HT1080 (cell line): ENCODE data around the gene EN2. TPM values are rescaled to one million over a fixed set of nuclear protein-coding genes. Genes with fewer than 3 reads are reported as not detected.
A peak's percentile ranks its signal among the peaks of the same experiment; 100 is the strongest.

Source experiments
- DNase-seq: peaks from one replicate; pipeline ENCODE4 v3.0.0-alpha.2; 2015; ENCODE audit warnings: low read depth
- polyA plus RNA-seq, 2 experiments: library from polyadenylated mRNA; depleted of rRNA; stranded (reverse); fragments of >200 nt; gene quantifications; 2 replicates each; pipeline ENCODE4 v1.2.3, GENCODE V29; 2015
- total RNA-seq: library from RNA; depleted of rRNA; stranded (reverse); fragments of >200 nt; shearing (Covaris generic); gene quantifications from 2 replicates; pipeline ENCODE4 v1.2.3, GENCODE V29; 2014; rRNA removed

EN2 gene
- total RNA-seq: not detected in 2 replicates
- 0.02 TPM in 1 of 2 replicates, not detected in the other for polyA plus RNA-seq (2015; cell fraction: cytosol; rRNA removed)
- polyA plus RNA-seq (2015; cell fraction: nucleus; rRNA removed): 0.11 TPM in 1 of 2 replicates, not detected in the other

GRCh38 chr7:155458111-155458877, at the start of gene EN2:
EN2 (plus strand) TSS chr7:155458129; CDS start chr7:155458378, 249 bp downstream.
- DNase-seq: no peak

GRCh38 chr7:155408651-155409586, 49.0 kb upstream of the EN2 start:
- no peak for DNase-seq

- no peak for DNase-seq
These were observed 47.9 kb upstream of the EN2 start for GRCh38 chr7:155409980-155410379.

- no peak for DNase-seq
These were observed 47.5 kb upstream of the EN2 start for GRCh38 chr7:155410431-155410830.

- no peak for DNase-seq
These were observed 46.1 kb upstream of the EN2 start for GRCh38 chr7:155411718-155412415.

GRCh38 chr7:155412416-155413253, 45.3 kb upstream of the EN2 start:
- DNase-seq: peak; percentile 12

GRCh38 chr7:155414547-155415492, 43.1 kb upstream of the EN2 start:
- DNase-seq: no peak

GRCh38 chr7:155416646-155417380, 41.1 kb upstream of the EN2 start:
- no peak for DNase-seq

- no peak for DNase-seq
These were observed 39.6 kb upstream of the EN2 start for GRCh38 chr7:155418304-155418703.

GRCh38 chr7:155418941-155419755, 38.8 kb upstream of the EN2 start:
- no peak for DNase-seq

- no peak for DNase-seq
These were observed 37.8 kb upstream of the EN2 start for GRCh38 chr7:155420116-155420515.

GRCh38 chr7:155422151-155422550, 35.8 kb upstream of the EN2 start:
- DNase-seq: no peak

- DNase-seq: no peak
These were observed 35.2 kb upstream of the EN2 start for GRCh38 chr7:155422599-155423336.

GRCh38 chr7:155423337-155424285, 34.3 kb upstream of the EN2 start:
- DNase-seq: no peak

- DNase-seq: no peak
These were observed 33.5 kb upstream of the EN2 start for GRCh38 chr7:155424301-155425010.
